ENCODE results near the gene EPG5. TPM values are rescaled to one million over a fixed set of nuclear protein-coding genes. Genes with fewer than 3 reads are reported as not detected.

Gene EPG5
- total RNA-seq, 6 experiments from 2014 or later = 11.6 to 15.2 (median 12.4) TPM

DNA sequence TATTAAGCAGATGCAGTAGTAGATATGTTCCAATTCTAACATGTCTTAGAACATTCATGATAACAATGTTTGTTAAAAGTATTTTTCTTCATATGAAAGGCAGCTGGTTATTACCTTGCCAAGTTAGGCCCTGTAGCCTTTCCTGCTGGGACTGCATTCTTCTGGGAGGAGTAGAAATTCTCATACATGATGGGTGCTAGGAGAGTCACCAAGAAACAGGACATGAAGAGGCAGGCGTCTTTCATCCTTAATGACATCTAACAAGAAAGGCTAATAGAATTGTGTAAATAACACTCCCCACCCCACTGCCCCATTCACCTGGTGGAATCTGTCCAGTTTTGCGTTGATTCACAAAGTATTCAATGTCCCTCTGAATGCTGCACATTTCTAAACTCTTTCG, 24.7 kb upstream of the EPG5 start:
- no peaks in the 10 kb centered on the region for H3K27me3 ChIP-seq
- no peaks in the 10 kb centered on the region for H3K4me1 ChIP-seq
- intact Hi-C loops (cut with DNase I) = no loop called here
- no peak for ATAC-seq
- no peak for TF ChIP-seq POLR2A (IDR thresholded peaks at IDR 0.05)
- TF ChIP-seq, protein P1, sequence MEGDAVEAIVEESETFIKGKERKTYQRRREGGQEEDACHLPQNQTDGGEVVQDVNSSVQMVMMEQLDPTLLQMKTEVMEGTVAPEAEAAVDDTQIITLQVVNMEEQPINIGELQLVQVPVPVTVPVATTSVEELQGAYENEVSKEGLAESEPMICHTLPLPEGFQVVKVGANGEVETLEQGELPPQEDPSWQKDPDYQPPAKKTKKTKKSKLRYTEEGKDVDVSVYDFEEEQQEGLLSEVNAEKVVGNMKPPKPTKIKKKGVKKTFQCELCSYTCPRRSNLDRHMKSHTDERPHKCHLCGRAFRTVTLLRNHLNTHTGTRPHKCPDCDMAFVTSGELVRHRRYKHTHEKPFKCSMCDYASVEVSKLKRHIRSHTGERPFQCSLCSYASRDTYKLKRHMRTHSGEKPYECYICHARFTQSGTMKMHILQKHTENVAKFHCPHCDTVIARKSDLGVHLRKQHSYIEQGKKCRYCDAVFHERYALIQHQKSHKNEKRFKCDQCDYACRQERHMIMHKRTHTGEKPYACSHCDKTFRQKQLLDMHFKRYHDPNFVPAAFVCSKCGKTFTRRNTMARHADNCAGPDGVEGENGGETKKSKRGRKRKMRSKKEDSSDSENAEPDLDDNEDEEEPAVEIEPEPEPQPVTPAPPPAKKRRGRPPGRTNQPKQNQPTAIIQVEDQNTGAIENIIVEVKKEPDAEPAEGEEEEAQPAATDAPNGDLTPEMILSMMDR (IDR thresholded peaks at IDR 0.05) = no peak
- DNase-seq = no peak
- no peak overlapping the region for H3K4me3 ChIP-seq
- H3K9me3 ChIP-seq = no peaks in the 10 kb centered on the region
- no peak overlapping the region for H3K27ac ChIP-seq
- 100% methylated on average over 3 of the region's 3 CpGs for WGBS (ENCODE audit: insufficient coverage, low coverage, low lambda C conversion rate, missing lambda C conversion rate)
- no peaks in the 10 kb centered on the region for H3K36me3 ChIP-seq

DNA sequence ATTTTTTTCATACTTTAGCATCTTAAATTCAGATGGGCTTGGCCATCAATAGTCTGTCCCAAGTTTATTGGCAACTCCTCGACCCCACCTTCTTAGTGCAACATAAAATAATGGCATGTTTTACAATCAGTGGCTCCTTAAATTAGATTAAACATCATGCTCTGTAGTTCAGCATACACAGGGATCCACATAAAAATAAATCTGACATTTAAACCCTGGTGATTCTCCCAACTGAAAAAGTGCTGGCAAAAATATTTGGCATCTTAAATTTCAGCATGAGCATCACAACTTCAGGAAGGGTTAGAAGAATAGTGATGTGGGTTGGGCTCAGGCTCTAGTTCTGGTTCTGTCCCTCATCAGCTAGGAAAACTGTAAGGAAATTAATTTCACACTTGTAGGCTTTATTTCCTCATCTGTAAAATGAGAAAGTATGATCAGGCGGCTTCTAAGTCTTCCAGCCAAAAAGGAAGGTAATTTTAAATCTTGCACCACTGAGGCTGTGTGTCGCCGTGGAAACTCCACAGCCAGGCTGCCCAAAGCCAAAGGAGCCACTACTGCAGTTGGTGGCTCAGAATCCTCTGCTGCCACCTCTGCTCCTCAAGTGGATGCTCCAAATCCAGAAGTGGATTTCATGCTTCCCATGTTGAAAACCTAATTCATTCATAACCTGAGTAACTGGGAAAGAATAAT, 17.6 kb upstream of the EPG5 start:
- no peak overlapping the region for H3K27ac ChIP-seq
- no peaks in the 10 kb centered on the region for H3K9me3 ChIP-seq
- no peaks in the 10 kb centered on the region for H3K27me3 ChIP-seq
- DNase-seq (no peak), ATAC-seq (no peak)
- intact Hi-C loops (cut with DNase I) = no loop called here
- H3K36me3 ChIP-seq = no peaks in the 10 kb centered on the region
- 84% methylated on average over 2 of the region's 4 CpGs for WGBS (ENCODE audit: insufficient coverage, low coverage, low lambda C conversion rate, missing lambda C conversion rate)
- H3K4me3 ChIP-seq = no peak overlapping the region
- TF ChIP-seq POLR2A (IDR thresholded peaks at IDR 0.05) = no peak
- TF ChIP-seq, protein P1 (IDR thresholded peaks at IDR 0.05) = no peak
- no peaks in the 10 kb centered on the region for H3K4me1 ChIP-seq

DNA sequence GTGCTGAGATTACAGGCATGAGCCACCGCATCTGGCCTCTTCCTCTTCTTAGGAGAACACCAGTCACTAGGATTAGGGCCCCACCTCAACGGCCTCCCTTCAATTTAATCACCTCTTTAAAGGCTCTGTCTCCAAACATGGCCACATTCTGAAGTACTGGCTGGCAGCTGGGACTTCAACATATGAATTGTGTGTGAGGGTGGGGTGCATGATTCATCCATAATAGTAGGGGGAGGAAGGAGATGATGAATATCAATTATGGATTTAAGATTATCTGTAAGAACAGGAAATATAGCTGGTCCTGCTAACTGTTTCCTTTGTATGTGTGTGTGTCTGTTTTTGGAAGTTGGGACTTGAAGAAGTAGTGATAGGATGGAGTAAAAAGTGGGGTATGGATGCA, 14.7 kb upstream of the EPG5 start:
- DNase-seq = no peak
- Histone ChIP-seq H3K27ac (no peak overlapping the region), H3K4me3 (no peak overlapping the region), H3K27me3 (no peaks in the 10 kb centered on the region), H3K36me3 (no peaks in the 10 kb centered on the region), H3K4me1 (no peaks in the 10 kb centered on the region), H3K9me3 (no peaks in the 10 kb centered on the region)
- ATAC-seq = no peak
- intact Hi-C loops (cut with DNase I) = no loop called here
- TF ChIP-seq, protein P1 (IDR thresholded peaks at IDR 0.05) = no peak
- no peak for TF ChIP-seq POLR2A (IDR thresholded peaks at IDR 0.05)
- WGBS (ENCODE audit: insufficient coverage, low coverage, low lambda C conversion rate, missing lambda C conversion rate) = 69% methylated on average over 2 of the region's 2 CpGs

DNA sequence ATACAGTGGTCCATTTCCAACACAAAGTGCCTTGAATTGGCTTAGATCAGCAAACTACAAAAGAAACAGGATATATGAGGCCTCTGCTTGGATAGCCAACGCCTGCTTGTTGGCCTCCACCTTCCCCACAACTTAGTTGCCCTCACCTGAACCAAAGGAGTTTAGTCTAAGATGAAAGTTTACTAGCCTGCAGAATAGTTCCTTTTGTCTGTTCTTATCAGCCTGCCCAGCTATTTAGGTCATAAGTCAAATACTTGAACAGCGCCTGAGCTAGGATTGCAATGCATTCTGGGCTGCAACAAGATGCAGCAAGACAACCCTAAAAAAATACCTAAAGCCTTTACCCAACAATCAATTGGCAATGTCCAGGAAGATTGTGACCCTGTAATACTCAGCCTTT, 13.1 kb upstream of the EPG5 start:
- Histone ChIP-seq H3K4me1 (no peaks in the 10 kb centered on the region), H3K36me3 (no peaks in the 10 kb centered on the region), H3K4me3 (no peak overlapping the region), H3K27ac (no peak overlapping the region), H3K9me3 (no peaks in the 10 kb centered on the region), H3K27me3 (no peaks in the 10 kb centered on the region)
- DNase-seq (no peak), ATAC-seq (no peak)
- 93% methylated on average over 2 of the region's 2 CpGs for WGBS (ENCODE audit: insufficient coverage, low coverage, low lambda C conversion rate, missing lambda C conversion rate)
- intact Hi-C loops (cut with DNase I) = no loop called here
- TF ChIP-seq, protein P1 (IDR thresholded peaks at IDR 0.05) = no peak
- no peak for TF ChIP-seq POLR2A (IDR thresholded peaks at IDR 0.05)
